ENCODE data around the gene OR4D9. TPM values are rescaled to one million over a fixed set of nuclear protein-coding genes. Genes with fewer than 3 reads are reported as not detected.
A peak's percentile ranks its signal among the peaks of the same experiment; 100 is the strongest.
"Not testable (repeated sequence)": the region's sequence is repeated elsewhere in the genome, so short reads cannot be mapped to it uniquely, and the experiment has no call there.

The OR4D9 gene
- 0.02 TPM for polyA plus RNA-seq (2013, experiment 1 of 2; ENCODE audit: insufficient read length)
- polyA plus RNA-seq (2013, experiment 2 of 2; ENCODE audit: insufficient read length) = not detected

GRCh38 chr11:59510941-59511589 lies at the start of gene OR4D9:
OR4D9 (plus strand) TSS chr11:59511539; CDS start chr11:59514913, 3,374 bp downstream.
- DNase-seq = no peak

- no peak for DNase-seq
Observed at GRCh38 chr11:59463190-59463641, 48.1 kb upstream of the OR4D9 start.

- DNase-seq = no peak
Observed at GRCh38 chr11:59473015-59473414, 38.3 kb upstream of the OR4D9 start, which contains the start of gene OR4D10. OR4D10 (plus strand) TSS chr11:59473315; CDS start chr11:59477430, 4,115 bp downstream.

- no peak for DNase-seq
Observed at GRCh38 chr11:59475176-59475575, 36.2 kb upstream of the OR4D9 start.

GRCh38 chr11:59479906-59480305 lies 31.4 kb upstream of the OR4D9 start:
- DNase-seq = no peak

GRCh38 chr11:59480359-59480758 lies 31.0 kb upstream of the OR4D9 start:
- no peak for DNase-seq

GRCh38 chr11:59501931-59502330 lies 9.4 kb upstream of the OR4D9 start:
- DNase-seq = no peak

GRCh38 chr11:59503276-59503675 lies 8.1 kb upstream of the OR4D9 start, which contains the start of gene OR4D11:
OR4D11 (plus strand) TSS chr11:59503576; CDS start chr11:59503576, 0 bp downstream.
- no peak for DNase-seq

GRCh38 chr11:59511675-59512074 lies 336 bp downstream of the OR4D9 start:
- DNase-seq = no peak

- DNase-seq = not testable (repeated sequence)
Observed at GRCh38 chr11:59520139-59520538, 8.8 kb downstream of the OR4D9 start.

GRCh38 chr11:59520741-59521140 lies 9.4 kb downstream of the OR4D9 start:
- no peak for DNase-seq

GRCh38 chr11:59523541-59523940 lies 12.2 kb downstream of the OR4D9 start:
- no peak for DNase-seq

GRCh38 chr11:59528711-59529110 lies 17.4 kb downstream of the OR4D9 start:
- DNase-seq = no peak

- DNase-seq = no peak
Observed at GRCh38 chr11:59532620-59533019, 21.3 kb downstream of the OR4D9 start.

GRCh38 chr11:59534676-59535075 lies 23.3 kb downstream of the OR4D9 start:
- no peak for DNase-seq

GRCh38 chr11:59542142-59542810 lies 30.9 kb downstream of the OR4D9 start:
- DNase-seq = no peak

- DNase-seq = not testable (repeated sequence)
Observed at GRCh38 chr11:59543713-59544112, 32.4 kb downstream of the OR4D9 start.

- no peak for DNase-seq
Observed at GRCh38 chr11:59544869-59545178, 33.5 kb downstream of the OR4D9 start.

GRCh38 chr11:59545179-59546020 lies 34.1 kb downstream of the OR4D9 start:
- DNase-seq = no peak

- DNase-seq = not testable (repeated sequence)
Observed at GRCh38 chr11:59547605-59548308, 36.4 kb downstream of the OR4D9 start.

GRCh38 chr11:59548309-59548656 lies 36.9 kb downstream of the OR4D9 start:
- no peak for DNase-seq

- DNase-seq = peak; percentile 98
Observed at GRCh38 chr11:59550368-59550841, 39.1 kb downstream of the OR4D9 start.
